Measurements from ENCODE around the gene ATXN10.
"Not testable (repeated sequence)": the region's sequence is repeated elsewhere in the genome, so short reads cannot be mapped to it uniquely, and the experiment has no call there.

The ATXN10 gene

DNA sequence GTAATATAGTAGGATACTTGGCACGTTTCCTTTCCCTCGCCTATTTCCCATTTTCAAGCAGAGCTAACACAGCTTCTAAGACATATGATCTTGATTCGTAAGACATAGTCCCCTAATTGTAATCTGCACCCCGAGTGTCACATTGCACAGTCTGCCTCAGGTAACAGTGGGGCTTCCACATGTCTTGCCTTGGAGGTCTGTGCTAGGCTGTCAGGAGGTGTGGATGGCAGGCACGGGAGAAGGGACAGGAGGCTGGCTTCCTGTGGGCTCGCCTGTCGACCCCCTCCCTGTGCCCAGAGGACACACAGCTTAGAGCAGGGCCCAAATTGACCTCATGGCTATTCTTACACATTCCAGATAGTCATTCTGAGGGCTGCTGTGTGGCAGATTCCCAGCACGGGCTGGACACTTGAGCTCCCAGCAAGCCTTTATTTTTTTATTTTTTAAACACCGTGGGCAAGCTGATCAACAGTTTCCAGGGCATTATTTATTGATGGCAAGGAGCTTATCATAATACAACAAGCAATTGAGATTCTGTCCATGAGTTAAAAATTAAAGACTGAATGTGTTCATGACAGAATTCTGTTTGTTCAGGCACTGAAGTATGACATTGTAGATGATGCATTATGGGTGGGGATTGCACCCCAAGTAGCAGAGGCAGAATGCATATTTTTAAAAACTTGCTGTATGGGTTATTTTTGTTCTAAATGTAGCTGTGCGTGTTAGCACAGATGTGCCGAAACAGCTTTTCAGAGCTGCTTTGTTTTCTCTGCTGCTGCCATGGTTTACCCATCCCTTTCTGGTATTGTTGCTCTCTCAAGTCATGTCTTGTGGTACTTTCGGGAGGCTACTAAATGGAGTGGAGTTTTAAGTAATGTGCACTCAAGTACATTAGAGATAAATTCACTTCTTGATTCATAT, 113.0 kb downstream of the ATXN10 start:
- DNase-seq (ENCODE audit: low spot score), result peak; percentile 66

DNA sequence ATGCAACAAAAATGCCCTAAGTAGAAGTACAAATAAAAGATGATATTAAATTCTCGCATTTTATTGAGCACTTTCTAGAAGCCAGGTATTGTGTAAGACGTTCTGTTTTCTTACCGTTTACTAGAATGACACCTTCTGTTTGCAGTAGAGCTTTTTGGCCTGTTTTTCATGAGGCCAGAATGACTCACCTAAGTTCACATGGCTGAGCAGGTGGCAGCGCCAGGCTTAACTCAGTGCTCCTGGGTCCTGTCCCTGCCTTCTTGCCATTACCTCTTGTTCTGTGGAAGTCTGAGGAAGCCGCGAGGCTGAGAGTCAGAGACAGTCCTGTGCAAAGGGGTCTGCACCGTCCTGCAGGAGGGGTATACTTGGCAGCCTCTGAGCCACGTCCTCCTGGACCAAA, 113.8 kb downstream of the ATXN10 start:
- DNase-seq (ENCODE audit: low spot score), result peak; percentile 85

DNA sequence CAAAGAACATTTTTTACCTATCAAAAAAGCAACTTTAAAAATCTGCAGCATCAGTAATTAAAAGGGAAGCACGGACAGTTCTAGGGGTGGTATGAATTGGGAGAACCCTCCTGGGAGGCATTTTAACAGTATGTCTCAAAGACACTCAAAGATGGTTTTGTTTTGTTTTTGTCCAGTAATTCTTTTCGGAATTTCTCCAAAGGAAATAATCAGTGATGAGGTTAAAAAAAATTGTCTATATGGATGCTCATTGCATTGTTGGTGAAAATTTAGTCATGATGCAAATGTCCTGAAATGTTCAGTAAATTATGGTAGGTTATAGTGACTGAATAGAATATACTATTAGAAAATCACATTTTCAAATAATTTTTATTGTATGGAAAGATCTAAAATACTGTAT, 115.1 kb downstream of the ATXN10 start:
- DNase-seq (ENCODE audit: low spot score), result no peak

DNA sequence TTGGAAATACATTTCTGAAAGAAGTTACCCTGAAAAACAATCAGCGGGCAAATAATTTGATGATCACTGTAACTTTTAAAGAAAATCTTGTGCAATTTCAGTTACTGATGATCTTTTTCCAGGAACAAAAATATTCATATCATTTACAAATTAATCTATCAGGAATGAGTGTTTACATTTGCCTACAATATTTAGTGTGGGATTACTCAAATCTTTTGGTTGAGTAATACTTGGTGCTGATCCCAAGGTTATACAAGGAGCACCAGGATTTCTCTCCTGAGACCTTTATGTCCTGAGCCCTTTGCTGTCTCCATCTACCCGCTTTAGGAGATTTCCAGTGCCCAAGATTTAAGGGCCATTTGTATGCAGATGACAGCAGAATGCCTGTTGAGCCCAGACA, 116.1 kb downstream of the ATXN10 start:
- DNase-seq (ENCODE audit: low spot score), result no peak

DNA sequence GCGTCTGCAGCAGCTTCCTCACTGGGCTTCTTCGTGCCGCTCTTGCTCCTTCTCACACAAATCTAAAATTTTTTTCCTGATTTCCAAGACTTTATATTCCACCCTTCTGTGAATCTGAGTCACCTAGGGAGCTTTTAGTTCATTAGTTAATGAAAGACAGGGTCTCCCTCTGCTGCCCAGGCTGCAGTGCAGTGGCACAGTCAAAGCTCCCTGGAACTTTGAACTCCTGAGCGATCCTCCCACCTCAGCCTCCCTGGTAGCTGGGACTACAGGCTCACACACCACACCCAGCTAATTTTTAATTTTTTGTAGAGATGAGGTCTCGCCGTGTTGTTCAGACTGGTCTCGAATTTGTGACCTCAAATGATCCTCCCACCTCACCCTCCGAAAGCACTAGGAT, 116.9 kb downstream of the ATXN10 start:
- peak; percentile 38 for DNase-seq (ENCODE audit: low spot score)

DNA sequence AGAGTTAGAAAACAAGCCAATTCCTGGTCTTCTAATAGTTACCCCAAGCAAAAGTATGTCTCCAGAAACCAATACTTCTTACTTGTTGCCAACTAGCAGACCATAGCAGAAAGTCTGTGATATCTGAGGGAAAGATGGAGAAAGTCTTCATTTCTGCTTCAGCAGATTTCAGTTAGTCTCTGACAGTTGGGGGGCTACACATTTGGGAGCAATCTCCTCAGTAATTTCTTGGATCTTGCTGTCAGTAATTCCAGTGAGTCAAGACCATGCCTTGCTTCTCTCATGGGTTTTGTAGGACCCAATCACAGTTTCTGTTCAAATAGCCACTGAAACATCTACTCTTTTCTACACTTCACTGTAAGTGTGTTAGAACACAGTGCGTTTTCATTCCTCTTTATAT, 118.8 kb downstream of the ATXN10 start:
- DNase-seq (ENCODE audit: low spot score), result no peak

DNA sequence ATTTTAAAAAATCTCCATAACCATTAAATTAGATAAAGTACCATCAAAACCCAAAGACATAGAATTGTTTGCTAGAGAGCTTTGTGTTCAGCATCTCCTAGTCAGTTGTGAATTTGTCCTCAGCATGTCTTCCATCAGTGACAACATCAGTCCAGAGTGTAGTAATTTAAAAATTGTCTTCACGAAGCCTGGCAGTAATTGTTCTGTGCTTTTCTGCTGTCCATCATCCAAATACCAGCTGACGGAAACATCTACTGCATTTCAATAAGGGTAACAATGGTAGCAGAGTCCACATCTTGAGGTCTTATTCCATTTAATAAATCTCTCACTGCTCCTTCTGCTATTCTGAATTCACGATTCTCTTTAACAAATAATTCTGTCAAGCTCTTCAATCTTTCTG, 121.5 kb downstream of the ATXN10 start:
- no peak for DNase-seq (ENCODE audit: low spot score)

DNA sequence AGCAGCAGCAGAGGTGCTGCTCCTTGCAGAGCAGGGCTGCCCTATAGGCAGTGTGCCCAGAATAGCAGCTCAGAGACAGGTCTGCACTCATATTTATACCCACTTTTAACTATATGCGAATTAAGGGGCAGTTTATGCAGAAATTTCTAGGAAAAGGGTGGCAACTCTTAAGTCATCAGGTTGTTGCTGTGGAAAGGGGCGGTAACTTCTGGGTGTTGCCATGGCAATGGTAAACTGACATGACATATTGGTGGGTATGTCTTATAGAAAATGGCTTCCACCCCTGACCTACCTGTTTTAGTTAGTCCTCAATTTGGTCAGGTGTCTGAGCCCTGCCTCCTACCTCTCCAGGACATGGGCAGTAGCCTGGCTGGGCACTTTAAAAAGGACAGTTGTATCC, 122.3 kb downstream of the ATXN10 start:
- no peak for DNase-seq (ENCODE audit: low spot score)

DNA sequence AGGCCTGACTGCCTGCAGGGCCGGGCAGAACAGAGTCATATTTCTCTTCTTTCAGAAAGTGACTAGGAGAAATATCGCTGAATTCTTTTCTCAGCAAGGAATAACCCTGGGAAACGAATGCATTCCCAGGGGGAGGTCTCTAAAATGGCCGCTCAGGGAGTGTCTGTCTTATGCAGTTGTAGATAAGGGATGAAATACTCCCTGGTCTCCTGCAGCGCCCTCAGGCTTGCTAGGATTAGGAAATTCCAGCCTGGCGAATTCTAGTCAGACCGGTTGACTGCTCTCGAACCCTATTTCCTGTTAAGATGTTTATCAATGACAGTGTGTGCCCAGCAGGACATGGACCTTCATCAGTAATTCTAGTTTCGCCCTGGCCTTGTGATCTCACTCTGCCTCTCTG, 124.4 kb downstream of the ATXN10 start:
- not testable (repeated sequence) for DNase-seq (ENCODE audit: low spot score)

DNA sequence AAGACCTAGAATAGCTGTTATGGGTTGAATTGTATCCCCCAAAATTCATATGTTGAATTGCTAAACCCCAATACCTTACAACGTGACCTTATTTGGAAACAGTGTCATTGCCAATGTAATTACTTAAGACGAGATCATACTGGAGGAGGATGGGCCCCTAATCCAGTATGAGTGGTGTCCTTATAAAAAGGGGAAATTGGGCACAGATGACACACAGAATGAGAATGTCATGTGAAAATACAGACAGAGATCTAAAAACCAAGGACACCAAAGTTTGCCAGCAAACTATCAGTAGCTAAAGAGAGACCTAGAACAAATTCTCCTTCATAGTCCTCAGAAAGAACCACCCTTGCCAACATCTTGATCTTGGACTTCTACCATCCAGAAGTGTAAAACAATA, 127.7 kb downstream of the ATXN10 start:
- DNase-seq (ENCODE audit: low spot score), result peak; percentile 18

DNA sequence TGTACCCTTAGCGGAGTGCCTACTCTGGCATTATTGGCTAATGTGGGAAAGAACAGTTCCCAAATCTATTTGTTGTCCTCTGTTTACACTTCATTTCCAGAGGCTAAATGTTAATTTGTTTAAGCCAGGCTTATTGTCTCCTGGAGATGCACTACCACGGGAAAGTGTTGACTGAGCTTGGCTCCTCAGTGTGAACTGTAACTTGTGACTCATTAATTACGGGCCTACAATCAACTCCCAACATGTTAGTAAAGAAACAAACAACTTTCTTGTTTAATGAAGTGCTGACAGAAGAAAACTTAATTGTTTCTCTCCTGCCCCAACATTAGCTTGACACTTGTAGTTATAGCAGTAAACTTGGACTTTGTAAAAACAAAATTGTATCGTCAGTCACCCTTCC, 130.4 kb downstream of the ATXN10 start:
- DNase-seq (ENCODE audit: low spot score), result no peak

DNA sequence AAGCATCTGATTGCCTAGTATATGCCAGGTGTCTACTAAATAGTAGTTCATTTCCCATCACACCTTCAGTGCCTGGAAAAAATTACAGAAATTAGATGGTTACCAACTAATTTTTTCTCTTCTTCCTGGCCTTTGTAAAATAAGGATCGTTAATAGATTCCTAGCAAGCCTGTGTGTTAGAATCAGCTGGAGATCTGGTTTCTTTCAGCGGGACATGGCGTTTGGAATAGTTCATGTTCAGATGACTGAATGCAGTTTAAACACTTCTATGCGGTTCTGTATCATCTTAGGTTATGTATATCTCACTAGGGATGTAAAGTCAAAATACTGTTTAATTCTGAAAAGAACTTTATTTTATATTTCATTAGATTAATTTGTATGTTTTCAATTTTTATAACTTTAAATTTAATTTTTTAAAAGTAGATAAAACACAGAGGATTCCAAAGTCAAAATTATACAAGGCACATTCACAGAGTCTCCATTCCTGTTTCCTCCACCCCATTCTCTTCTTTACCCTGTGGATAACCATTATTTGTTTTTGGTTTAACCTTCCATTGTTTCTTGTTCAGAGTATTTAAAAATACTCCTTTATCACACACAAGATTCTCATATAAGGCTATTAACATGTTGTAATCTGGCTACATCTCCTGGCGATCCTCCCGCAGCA, 132.8 kb downstream of the ATXN10 start:
- no peak for DNase-seq (ENCODE audit: low spot score)

DNA sequence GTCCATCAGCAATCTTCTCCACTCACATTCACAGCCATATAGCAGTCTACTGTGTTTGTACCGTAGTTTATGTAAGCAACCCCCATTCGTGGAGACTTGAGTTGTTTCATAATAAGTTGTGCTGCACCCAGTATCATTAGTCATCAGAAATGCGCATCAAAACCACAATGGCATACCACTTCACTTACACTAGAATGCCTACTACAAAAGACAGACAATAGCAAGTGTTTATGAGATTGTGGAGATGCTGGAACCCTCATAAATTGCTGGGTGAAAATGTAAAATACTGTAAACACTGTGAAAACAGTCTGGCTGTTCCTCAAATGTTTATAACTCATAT, 133.3 kb downstream of the ATXN10 start:
- DNase-seq (ENCODE audit: low spot score), result peak; percentile 86

DNA sequence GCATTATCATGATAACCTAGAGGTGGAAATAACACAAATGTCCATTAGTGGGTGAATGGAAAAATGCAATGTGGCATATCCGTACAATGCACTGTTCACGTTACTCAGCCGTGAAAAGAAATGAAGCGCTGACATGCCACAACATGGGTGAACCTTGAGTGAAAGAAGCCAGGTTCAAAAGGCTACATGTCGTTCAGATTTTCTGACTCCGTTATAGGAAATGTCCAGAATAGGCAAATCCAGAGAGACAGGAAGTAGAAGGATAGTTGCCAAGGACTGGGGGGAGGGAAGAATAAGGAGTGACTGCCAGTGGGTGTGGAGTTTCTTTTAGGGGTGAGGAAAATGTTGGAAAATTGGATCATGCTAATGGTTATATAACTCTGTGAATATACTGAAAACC, 133.8 kb downstream of the ATXN10 start:
- no peak for DNase-seq (ENCODE audit: low spot score)

DNA sequence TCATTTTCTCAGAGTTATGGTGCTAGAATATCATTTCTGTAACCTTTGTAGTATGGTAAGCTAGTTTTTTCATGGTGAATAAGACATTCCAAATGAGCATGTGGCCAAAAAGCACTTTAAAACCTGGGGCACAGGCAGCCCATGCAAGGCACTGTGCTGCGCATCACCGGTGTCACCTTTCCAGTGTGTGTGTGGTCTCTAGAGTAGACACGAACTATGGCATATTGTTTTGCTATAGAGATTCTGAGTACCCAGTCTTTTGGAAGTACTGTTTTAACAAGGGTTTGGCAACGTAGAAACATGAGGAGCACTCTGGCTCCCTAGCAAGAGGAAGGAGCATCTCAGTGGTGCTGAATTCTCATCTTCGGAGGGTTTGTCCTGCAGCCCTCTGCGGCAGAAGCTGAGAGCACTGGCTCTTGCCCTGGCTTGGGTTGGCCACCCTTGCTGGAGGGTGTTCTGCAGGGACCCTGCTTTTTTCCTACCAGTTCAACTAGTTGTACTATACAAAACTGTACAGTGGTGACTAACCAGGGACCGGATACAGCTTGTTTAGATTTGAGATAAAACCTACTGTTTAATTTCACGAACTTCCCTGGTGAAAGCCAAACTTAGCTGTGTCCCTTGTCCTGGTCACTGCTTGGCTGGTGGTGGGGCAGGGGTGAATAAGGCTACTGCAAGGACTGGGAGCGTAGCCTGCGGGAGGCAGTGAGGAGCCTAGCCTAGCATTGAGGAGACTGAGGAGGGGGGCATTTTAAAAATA, 135.7 kb downstream of the ATXN10 start:
- DNase-seq (ENCODE audit: low spot score), result no peak

DNA sequence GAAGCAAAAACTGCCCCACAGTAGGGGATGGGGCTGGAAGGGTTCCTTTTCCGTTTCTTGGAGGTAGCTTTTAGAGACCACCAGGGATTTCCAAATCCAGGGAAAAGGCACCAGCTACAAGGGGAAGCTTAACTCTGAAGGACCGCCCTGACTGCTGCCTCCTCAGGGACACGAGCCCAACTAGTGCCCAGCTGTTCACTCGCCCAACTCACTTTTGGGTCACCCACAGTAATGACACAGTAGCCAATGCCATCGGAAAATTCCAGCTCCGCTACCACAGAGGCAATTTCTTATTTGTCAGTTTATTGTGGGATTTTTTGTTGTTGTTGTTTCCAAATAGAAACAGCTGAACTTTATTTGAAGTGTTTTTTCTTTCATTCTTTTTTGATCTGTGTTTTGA, 141.3 kb downstream of the ATXN10 start:
- no peak for DNase-seq (ENCODE audit: low spot score)

DNA sequence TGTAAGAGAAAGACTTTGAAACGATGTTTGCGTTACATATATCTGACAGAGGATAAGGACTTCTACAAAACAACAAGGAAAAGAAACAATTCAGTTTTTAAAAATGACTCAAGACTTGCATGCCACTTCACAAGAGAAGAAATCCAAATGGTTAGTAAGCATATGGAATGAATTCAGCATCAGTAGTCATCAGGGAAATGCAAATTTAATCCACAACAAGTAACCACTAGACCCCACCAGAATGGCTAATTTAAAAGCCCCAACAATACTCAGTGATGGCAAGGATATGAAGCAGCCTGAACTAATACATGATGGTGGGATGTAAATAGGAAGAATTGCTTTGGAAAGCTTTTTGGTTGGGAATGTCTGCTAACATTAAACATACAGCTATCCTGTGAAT, 142.6 kb downstream of the ATXN10 start:
- DNase-seq (ENCODE audit: low spot score), result no peak

DNA sequence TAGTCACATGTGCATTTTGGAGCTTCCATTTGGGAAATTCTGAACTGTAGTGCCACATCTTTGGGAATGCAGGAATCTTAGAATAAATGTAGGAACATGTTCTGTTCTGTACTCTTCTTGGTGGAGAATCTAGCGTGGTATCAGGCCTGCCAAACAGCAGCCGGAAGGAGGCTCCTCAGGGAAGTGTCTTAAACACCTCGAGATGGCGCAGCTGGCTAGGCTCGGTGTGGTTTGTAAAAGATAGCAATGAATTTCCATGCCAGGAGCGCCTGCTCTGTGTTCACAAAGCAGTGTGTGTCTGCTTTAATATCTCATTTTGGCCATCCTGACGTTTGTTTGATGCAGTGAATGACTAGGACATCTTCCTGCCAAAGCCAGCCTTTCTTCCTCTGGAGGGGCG, 145.1 kb downstream of the ATXN10 start:
- DNase-seq (ENCODE audit: low spot score), result no peak

DNA sequence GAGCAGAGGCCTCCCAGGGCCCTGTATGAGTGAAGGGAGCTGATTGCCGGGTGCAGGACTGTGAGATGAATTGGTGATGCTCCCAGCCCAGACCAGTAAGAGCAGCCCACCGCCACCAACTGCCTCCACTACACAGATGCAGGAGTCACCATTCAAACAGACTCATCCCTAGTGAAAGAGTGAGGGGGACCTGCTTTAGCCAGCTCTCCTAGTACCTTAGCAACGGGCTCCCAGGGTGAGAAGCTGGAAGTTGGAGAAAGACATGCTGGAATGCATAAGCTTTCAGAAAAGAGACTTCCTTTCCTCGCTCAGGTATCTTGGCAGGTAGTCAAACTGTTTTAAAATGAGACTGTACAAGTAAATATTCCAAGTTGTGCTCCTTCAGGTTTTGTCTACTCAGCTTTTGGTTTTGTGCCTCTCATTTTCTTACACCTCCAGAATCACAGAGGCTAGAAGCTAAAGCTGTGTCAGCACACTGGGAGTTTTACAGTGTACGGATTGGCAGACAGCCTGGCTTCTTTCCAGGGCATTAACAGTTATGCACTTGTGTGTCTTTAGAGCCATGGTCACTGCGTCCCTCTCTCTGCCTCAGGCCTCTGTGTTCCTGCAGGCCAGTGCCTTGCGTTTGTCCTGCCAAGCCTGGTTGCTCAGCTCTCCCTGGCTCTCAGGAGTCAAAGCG, 146.2 kb downstream of the ATXN10 start:
- peak; percentile 56 for DNase-seq (ENCODE audit: low spot score)

DNA sequence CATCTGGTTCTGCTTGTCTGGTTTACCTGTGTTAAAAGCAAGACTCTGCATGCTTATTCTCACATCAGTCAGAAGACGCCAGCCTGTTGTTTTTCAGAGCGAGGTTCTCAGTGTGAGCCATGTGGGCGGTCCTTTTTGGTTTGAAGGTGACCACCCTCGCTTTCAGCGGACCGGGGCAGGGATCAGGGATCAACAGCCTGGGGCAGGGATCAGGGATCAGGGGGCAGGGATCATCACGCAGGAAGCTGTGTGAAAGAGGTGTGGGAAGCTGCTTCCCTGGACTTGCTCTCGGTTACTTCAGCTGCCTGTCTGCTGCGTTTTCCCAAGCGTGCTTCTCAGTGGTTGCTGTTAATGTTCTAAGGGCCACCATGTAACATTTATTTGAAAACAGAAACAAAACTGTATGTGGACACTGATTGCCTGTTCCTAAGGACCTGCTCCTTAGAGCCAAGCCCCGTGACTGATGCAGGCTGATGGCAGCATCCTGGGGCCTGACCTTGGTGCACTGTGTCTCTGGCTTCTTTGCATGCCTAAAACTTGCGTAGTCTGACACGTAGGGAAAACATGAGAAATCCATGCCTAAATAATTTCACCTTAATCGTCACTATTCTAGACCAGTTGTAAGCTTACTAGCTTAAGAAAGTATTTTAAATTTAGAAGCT, 146.9 kb downstream of the ATXN10 start:
- peak; percentile 2 for DNase-seq (ENCODE audit: low spot score)

DNA sequence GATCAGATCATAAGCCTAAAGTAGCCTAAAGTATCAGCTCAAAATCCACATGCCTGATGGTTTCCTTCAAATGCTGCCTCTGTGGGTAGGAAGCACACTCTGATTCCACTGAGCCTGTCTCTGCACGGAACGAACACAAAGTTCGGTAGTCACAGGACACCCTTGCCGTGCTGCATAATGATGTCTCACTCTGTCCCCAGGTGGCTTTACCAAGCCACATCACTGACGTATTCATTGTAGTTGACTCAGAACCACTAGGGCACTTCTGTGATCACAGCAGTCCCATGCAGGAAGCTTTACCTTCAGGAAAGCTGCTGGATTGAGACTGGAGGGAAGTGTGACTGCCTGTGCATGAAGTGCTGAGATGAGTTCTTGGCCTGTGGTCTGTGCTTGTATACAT, 147.7 kb downstream of the ATXN10 start:
- DNase-seq (ENCODE audit: low spot score), result peak; percentile 64

DNA sequence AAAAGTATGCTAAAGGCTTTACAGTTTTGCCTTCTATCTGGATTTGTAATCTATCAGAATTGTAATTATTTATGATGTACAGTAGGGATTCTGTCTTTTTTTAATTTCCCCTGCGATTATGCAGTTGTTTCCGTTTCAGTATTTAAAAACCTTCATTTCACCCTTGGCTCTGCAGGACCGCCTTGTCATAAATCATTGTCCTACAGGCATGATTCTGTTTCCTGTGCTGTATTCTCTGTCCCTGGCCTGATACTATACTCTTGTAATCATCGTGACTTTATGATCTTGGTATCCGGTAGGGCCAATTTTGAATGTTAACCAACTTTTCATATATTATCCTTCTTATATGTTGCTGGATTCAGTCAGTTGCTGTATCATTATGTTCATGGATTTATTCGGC, 151.7 kb downstream of the ATXN10 start:
- DNase-seq (ENCODE audit: low spot score), result no peak

Data from kidney tubule cell (primary cell).